ENCODE results near the gene TMEM132C.

The TMEM132C gene

DNA sequence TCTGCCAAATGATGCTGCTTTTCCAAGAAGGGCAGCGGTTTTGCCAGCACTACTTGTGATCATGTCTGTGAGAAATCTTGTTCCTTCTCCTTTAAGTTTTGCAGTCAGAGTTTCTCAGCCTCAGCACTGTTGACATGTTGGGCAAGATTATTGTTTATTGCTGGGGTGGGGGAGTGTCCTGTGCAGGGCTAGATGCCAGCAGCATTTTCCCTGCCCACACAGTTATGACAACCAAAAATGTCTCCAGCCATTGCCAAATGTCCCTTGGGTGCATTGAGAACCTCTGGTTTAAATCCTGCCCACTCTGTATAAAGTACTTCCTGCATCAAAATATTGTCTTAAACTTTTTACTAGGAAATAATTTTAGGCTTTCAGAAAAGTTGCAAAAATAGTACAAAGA lies 20.0 kb downstream of the TMEM132C start:
- TF ChIP-seq FOXP2 (optimal IDR thresholded peaks at IDR 0.05; ENCODE audit: borderline replicate concordance, extremely low read depth, extremely low read length, insufficient read depth): peak; percentile 63
- TF ChIP-seq SIN3A (IDR thresholded peaks at IDR 0.05; ENCODE audit: borderline replicate concordance, insufficient read depth, low read length): no peak
- no peak for TF ChIP-seq POLR2AphosphoS5 (IDR thresholded peaks at IDR 0.05; ENCODE audit: low read depth, low read length)
- no peak for TF ChIP-seq REST (IDR thresholded peaks at IDR 0.05; ENCODE audit: insufficient read depth in 1 of 2, low read depth in 2 of 2, low read length in 2 of 2)
- TF ChIP-seq TAF1 (IDR thresholded peaks at IDR 0.05; ENCODE audit: borderline replicate concordance, insufficient read depth, low read length): no peak

DNA sequence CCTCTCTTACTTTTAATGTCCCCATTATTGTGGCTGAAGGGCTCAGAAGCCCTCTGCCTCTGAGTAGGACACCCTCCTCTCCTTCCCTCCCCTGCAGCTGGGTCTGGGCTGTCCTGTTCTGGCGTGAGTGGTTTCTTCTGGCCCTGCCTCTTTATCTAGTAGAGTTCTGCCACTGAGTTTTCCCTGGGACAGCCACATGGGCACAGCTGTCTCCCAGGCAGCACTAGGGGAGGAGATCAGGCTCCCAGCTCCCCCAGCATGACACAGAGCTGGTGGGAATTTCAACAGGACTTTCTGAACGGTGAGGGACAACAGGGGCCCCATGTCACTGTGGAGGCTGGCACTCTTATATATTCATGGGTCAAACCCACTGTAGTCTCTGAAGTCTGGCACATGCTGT lies 21.4 kb downstream of the TMEM132C start:
- TF ChIP-seq FOXP2 (optimal IDR thresholded peaks at IDR 0.05; ENCODE audit: borderline replicate concordance, extremely low read depth, extremely low read length, insufficient read depth) (no peak), TAF1 (IDR thresholded peaks at IDR 0.05; ENCODE audit: borderline replicate concordance, insufficient read depth, low read length) (no peak), POLR2AphosphoS5 (IDR thresholded peaks at IDR 0.05; ENCODE audit: low read depth, low read length) (no peak), SIN3A (IDR thresholded peaks at IDR 0.05; ENCODE audit: borderline replicate concordance, insufficient read depth, low read length) (no peak), REST (IDR thresholded peaks at IDR 0.05; ENCODE audit: insufficient read depth in 1 of 2, low read depth in 2 of 2, low read length in 2 of 2) (no peak)

- TF ChIP-seq TAF1 (IDR thresholded peaks at IDR 0.05; ENCODE audit: borderline replicate concordance, insufficient read depth, low read length): no peak
- TF ChIP-seq FOXP2 (optimal IDR thresholded peaks at IDR 0.05; ENCODE audit: borderline replicate concordance, extremely low read depth, extremely low read length, insufficient read depth): no peak
- TF ChIP-seq REST (IDR thresholded peaks at IDR 0.05; ENCODE audit: insufficient read depth in 1 of 2, low read depth in 2 of 2, low read length in 2 of 2): no peak
- no peak for TF ChIP-seq SIN3A (IDR thresholded peaks at IDR 0.05; ENCODE audit: borderline replicate concordance, insufficient read depth, low read length)
- TF ChIP-seq POLR2AphosphoS5 (IDR thresholded peaks at IDR 0.05; ENCODE audit: low read depth, low read length): no peak
Observed at GRCh38 chr12:128288896-128289295, 21.9 kb downstream of the TMEM132C start.

GRCh38 chr12:128290938-128291337 lies 24.0 kb downstream of the TMEM132C start:
- TF ChIP-seq FOXP2 (optimal IDR thresholded peaks at IDR 0.05; ENCODE audit: borderline replicate concordance, extremely low read depth, extremely low read length, insufficient read depth) (no peak), SIN3A (IDR thresholded peaks at IDR 0.05; ENCODE audit: borderline replicate concordance, insufficient read depth, low read length) (no peak), REST (IDR thresholded peaks at IDR 0.05; ENCODE audit: insufficient read depth in 1 of 2, low read depth in 2 of 2, low read length in 2 of 2) (no peak), TAF1 (IDR thresholded peaks at IDR 0.05; ENCODE audit: borderline replicate concordance, insufficient read depth, low read length) (no peak), POLR2AphosphoS5 (IDR thresholded peaks at IDR 0.05; ENCODE audit: low read depth, low read length) (no peak)
